Measurements from ENCODE around the gene SEMA6B. TPM values are rescaled to one million over a fixed set of nuclear protein-coding genes. Genes with fewer than 3 reads are reported as not detected.

SEMA6B gene
- total and polyA plus RNA-seq, 2 of the 8 experiments (the other 6 are each of a cell fraction or from before 2014, with no cell fraction given), result 31.3 to 54.4 TPM

DNA sequence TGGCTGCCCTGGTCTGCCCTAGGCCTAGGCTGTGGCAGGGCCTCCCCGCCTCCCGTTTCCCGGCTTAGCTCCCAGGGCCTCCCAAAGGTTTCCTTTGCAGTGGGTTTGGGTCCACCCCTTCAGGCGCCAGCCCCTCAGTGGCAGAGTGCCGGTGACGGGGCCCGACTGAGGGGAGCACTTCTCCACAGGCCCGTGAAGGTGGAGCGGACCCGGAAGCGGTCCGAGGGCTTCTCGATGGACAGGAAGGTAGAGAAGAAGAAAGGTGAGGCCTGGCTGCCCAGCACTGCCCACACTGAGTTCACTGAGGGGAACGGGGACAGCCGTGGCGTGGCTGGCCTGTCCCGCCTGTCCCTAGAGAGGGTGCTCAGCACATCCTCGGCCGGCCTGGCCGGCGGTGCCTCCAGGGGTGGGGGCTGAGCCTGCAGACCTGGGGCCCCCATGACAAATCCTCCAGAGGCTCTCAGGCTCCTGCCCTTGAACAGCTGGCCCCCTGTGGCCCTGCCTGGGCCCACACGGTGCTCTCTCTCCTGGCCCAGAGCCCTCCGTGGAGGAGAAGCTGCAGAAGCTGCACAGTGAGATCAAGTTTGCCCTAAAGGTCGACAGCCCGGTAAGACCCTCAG is 61.6 kb downstream of the SEMA6B start:
- H3K4me1 ChIP-seq (replicated peaks in 1 of 4; ENCODE audit: control insufficient read depth in 3 of 4, insufficient read depth in 4 of 4, low read length in 3 of 4), result no peaks in the 10 kb centered on the region
- no peak overlapping the region for H3K9ac ChIP-seq (replicated peaks in 1 of 4; ENCODE audit: extremely low read depth in 1 of 4, low read depth in 3 of 4, low read length in 3 of 4)
- no peak overlapping the region for H2BK5ac ChIP-seq (ENCODE audit: low read depth, low read length)
- H3K9me3 ChIP-seq (ENCODE audit: insufficient read depth in 2 of 2, low read depth in 1 of 2, low read length in 1 of 2), result no peaks in the 10 kb centered on the region
- no peak overlapping the region for H3K18ac ChIP-seq (ENCODE audit: extremely low read depth, low read length)
- H2BK120ac ChIP-seq (replicated peaks; ENCODE audit: low read depth, low read length), result no peak overlapping the region
- no peak overlapping the region for H3K4me3 ChIP-seq (ENCODE audit: extremely low read depth in 1 of 4, insufficient read depth in 2 of 4, low read depth in 3 of 4, low read length in 4 of 4)
- no peak overlapping the region for H3K56ac ChIP-seq (replicated peaks; ENCODE audit: insufficient read length, low read depth, low read length)
- DNase-seq (ENCODE audit: low read depth in 1 of 2, low spot score in 2 of 2) (no peak), FAIRE-seq (no peak)
- no peak overlapping the region for H4K8ac ChIP-seq (ENCODE audit: extremely low read depth, insufficient read depth, low read length)
- no peak overlapping the region for H3K4ac ChIP-seq (replicated peaks; ENCODE audit: insufficient read length, low read depth, low read length)
- 92% methylated on average over 25 of the region's 25 CpGs; no CpG with 5 or more reads in 1 of the 2 experiments for WGBS, 2 experiments (ENCODE audit: extremely low coverage in 1 of 2, insufficient coverage in 1 of 2, insufficient read length in 1 of 2, insufficient replicate concordance in 2 of 2, low coverage in 1 of 2, low lambda C conversion rate in 2 of 2, missing lambda C conversion rate in 1 of 2)
- no peak overlapping the region for H3K27ac ChIP-seq (ENCODE audit: low read depth, low read length)
- H3K27me3 ChIP-seq (replicated peaks in 1 of 4; ENCODE audit: control insufficient read depth in 3 of 4, extremely low read depth in 1 of 4, insufficient read depth in 3 of 4, low read length in 3 of 4), result no peaks in the 10 kb centered on the region
- no peak overlapping the region for H3K23ac ChIP-seq (ENCODE audit: insufficient read length)
- H2AFZ ChIP-seq (ENCODE audit: low read length), result no peak overlapping the region
- ChIA-PET CTCF (ENCODE audit: partially characterized antibody) (interaction anchor here (1.2 to 3.8 kb wide), 3 partner anchors 10 to 138 kb away, joined by 3 to 17 read pairs (median 5); no protein-coding TSS in a partner anchor), POLR2A (ENCODE audit: partially characterized antibody) (interaction anchor here (1.0 to 4.1 kb wide), 4 partner anchors 11 to 26 kb away, joined by 3 to 15 read pairs (median 3); no protein-coding TSS in a partner anchor)
- no peak overlapping the region for H2BK15ac ChIP-seq (ENCODE audit: low read length)
- no peak overlapping the region for H4K5ac ChIP-seq (ENCODE audit: insufficient read length, low read depth, low read length)
- no peak overlapping the region for H4K91ac ChIP-seq (replicated peaks; ENCODE audit: insufficient read length, low read length)
- no peak overlapping the region for H3K4me2 ChIP-seq (ENCODE audit: insufficient read depth in 1 of 2, low read depth in 2 of 2, low read length in 2 of 2)
- H3K23me2 ChIP-seq (ENCODE audit: low read depth, low read length), result peaks cover 3% of the 10 kb centered on the region; the same call in 1 of the 2 replicates
- peaks cover 14 to 73% (median 38%) of the 10 kb centered on the region in 4 experiments for H3K36me3 ChIP-seq (ENCODE audit: control insufficient read depth in 2 of 4, insufficient read depth in 4 of 4, low read length in 3 of 4)
- H2BK12ac ChIP-seq (ENCODE audit: low read depth, low read length), result no peak overlapping the region
- no peak overlapping the region for H3K14ac ChIP-seq (ENCODE audit: insufficient read length)
- H3K79me1 ChIP-seq (ENCODE audit: low read depth, low read length), result peaks cover 2% of the 10 kb centered on the region; the same call in 1 of the 2 replicates
- no peaks in the 10 kb centered on the region for H3K79me2 ChIP-seq (ENCODE audit: control insufficient read depth in 1 of 2, insufficient read depth in 2 of 2, low read length in 2 of 2)
- no peak overlapping the region for H2AK5ac ChIP-seq (ENCODE audit: low read depth, low read length)
- H4K20me1 ChIP-seq (replicated peaks in 1 of 2; ENCODE audit: control insufficient read depth in 1 of 2, insufficient read depth in 2 of 2, low read length in 2 of 2), result peaks cover 4 to 18% of the 10 kb centered on the region in 2 experiments
- H2BK20ac ChIP-seq (ENCODE audit: low read length), result no peak overlapping the region
- TF ChIP-seq EZH2 (IDR thresholded peaks at IDR 0.05; ENCODE audit: low read depth, low read length, severe bottlenecking) (no peak), NRF1 (IDR thresholded peaks at IDR 0.05; ENCODE audit: low read depth, low read length) (no peak), BACH1 (IDR thresholded peaks at IDR 0.05; ENCODE audit: low read length) (no peak), HDAC2 (IDR thresholded peaks at IDR 0.05; ENCODE audit: borderline replicate concordance in 1 of 2, low read depth in 2 of 2, low read length in 2 of 2) (no peak), FOSL1 (IDR thresholded peaks at IDR 0.05; ENCODE audit: insufficient read depth, low read depth, low read length) (no peak)

Measured in H1 (cell line).